Non-pigmented ciliary epithelial cell (primary cell): ENCODE data around the gene PTOV1.

Source experiments
- DNase-seq: peaks from one replicate; pipeline ENCODE4 v3.0.0-alpha.2; 2010; ENCODE audit warnings: low read depth

The PTOV1 gene

GRCh38 chr19:49844138-49845095 lies 6.5 kb upstream of the PTOV1 start:
- DNase-seq, result no peak

- no peak for DNase-seq
These were observed 5.5 kb upstream of the PTOV1 start for GRCh38 chr19:49845414-49845813.

GRCh38 chr19:49846408-49846807 lies 4.6 kb upstream of the PTOV1 start:
- no peak for DNase-seq

GRCh38 chr19:49847731-49848696 lies 2.9 kb upstream of the PTOV1 start:
- peak; percentile 82 for DNase-seq

- no peak for DNase-seq
These were observed 2.0 kb upstream of the PTOV1 start for GRCh38 chr19:49848938-49849337.

- no peak for DNase-seq
These were observed 1.3 kb upstream of the PTOV1 start for GRCh38 chr19:49849433-49850220.

GRCh38 chr19:49850221-49850486 lies 805 bp upstream of the PTOV1 start:
- DNase-seq, result no peak

GRCh38 chr19:49851456-49852259 lies 699 bp downstream of the PTOV1 start:
- DNase-seq, result no peak

GRCh38 chr19:49852631-49853126 lies 1.7 kb downstream of the PTOV1 start:
- DNase-seq, result no peak

- no peak for DNase-seq
These were observed 3.0 kb downstream of the PTOV1 start for GRCh38 chr19:49853852-49854377.

- DNase-seq, result no peak
These were observed 3.7 kb downstream of the PTOV1 start for GRCh38 chr19:49854378-49855263.

GRCh38 chr19:49855277-49855675 lies 4.3 kb downstream of the PTOV1 start:
- DNase-seq, result no peak

GRCh38 chr19:49855676-49856573 lies 5.0 kb downstream of the PTOV1 start:
- no peak for DNase-seq

- DNase-seq, result no peak
These were observed 5.6 kb downstream of the PTOV1 start for GRCh38 chr19:49856574-49857021.

- no peak for DNase-seq
These were observed 6.3 kb downstream of the PTOV1 start for GRCh38 chr19:49857061-49857837.

GRCh38 chr19:49857838-49858087 lies 6.8 kb downstream of the PTOV1 start:
- DNase-seq, result no peak

GRCh38 chr19:49858088-49858985 lies 7.4 kb downstream of the PTOV1 start:
- no peak for DNase-seq
